Left hindlimb (tissue), 1 donor: ENCODE measurements around the gene NAA15.
"Not testable (repeated sequence)": the region's sequence is repeated elsewhere in the genome, so short reads cannot be mapped to it uniquely, and the experiment has no call there.

Experiments used
- DNase-seq: peaks from one replicate; pipeline ENCODE4 v3.0.0-alpha.2; 2018

Gene NAA15

GRCh38 chr4:139301113-139301820 lies at the start of gene NAA15:
Gene NAA15, plus strand, starts transcription at chr4:139301505. Its CDS starts 273 bp downstream, at chr4:139301778.
- DNase-seq, result peak; percentile 99

- no peak for DNase-seq
Measured at GRCh38 chr4:139253046-139253445, 48.3 kb upstream of the NAA15 start.

- DNase-seq, result no peak
Measured at GRCh38 chr4:139253713-139254112, 47.6 kb upstream of the NAA15 start.

GRCh38 chr4:139255581-139255980 lies 45.7 kb upstream of the NAA15 start:
- DNase-seq, result not testable (repeated sequence)

- no peak for DNase-seq
Measured at GRCh38 chr4:139256349-139256748, 45.0 kb upstream of the NAA15 start.

- no peak for DNase-seq
Measured at GRCh38 chr4:139265654-139266053, 35.7 kb upstream of the NAA15 start.

- DNase-seq, result no peak
Measured at GRCh38 chr4:139266208-139266582, 35.1 kb upstream of the NAA15 start.

GRCh38 chr4:139266583-139267257 lies 34.6 kb upstream of the NAA15 start:
- peak; percentile 61 for DNase-seq

GRCh38 chr4:139267301-139267700 lies 34.0 kb upstream of the NAA15 start:
- no peak for DNase-seq

GRCh38 chr4:139273835-139274234 lies 27.5 kb upstream of the NAA15 start:
- no peak for DNase-seq

GRCh38 chr4:139274790-139275189 lies 26.5 kb upstream of the NAA15 start:
- DNase-seq, result no peak

GRCh38 chr4:139275281-139275735 lies 26.0 kb upstream of the NAA15 start:
- no peak for DNase-seq

- DNase-seq, result no peak
Measured at GRCh38 chr4:139278485-139278884, 22.8 kb upstream of the NAA15 start.

GRCh38 chr4:139278912-139279759 lies 22.2 kb upstream of the NAA15 start:
- DNase-seq, result no peak

GRCh38 chr4:139279760-139280620 lies 21.3 kb upstream of the NAA15 start, which contains the start of gene MGARP:
Gene MGARP, minus strand, starts transcription at chr4:139280225. Its CDS starts 67 bp downstream, at chr4:139280158.
- DNase-seq, result peak; percentile 49

- DNase-seq, result no peak
Measured at GRCh38 chr4:139282065-139282720, 19.1 kb upstream of the NAA15 start.

- DNase-seq, result no peak
Measured at GRCh38 chr4:139282721-139283075, 18.6 kb upstream of the NAA15 start.

- DNase-seq, result no peak
Measured at GRCh38 chr4:139286186-139286698, 15.1 kb upstream of the NAA15 start.

- peak; percentile 97 for DNase-seq
Measured at GRCh38 chr4:139295206-139295941, 5.9 kb upstream of the NAA15 start.

- DNase-seq, result no peak
Measured at GRCh38 chr4:139295942-139296299, 5.4 kb upstream of the NAA15 start.

- no peak for DNase-seq
Measured at GRCh38 chr4:139297001-139297410, 4.3 kb upstream of the NAA15 start.
